SU-DHL-6 (cell line): Measurements from ENCODE around the gene IFT25.

ENCODE experiments used
- H2AFZ ChIP-seq: fragments of 200-600 bp; sonication (generic); 2 replicates; pipeline ENCODE4 v1.6.1; 2014; ENCODE audit warnings: low read depth, mild to moderate bottlenecking, moderate library complexity, mixed read lengths, antibody characterized with exemption, low read length; ENCODE audit not compliant: severe bottlenecking
- H3F3A ChIP-seq: fragments of 200-600 bp; shearing (Covaris generic); 2 replicates; pipeline ENCODE4 v1.6.0; 2016; ENCODE audit warnings: antibody characterized with exemption, mild to moderate bottlenecking; ENCODE audit not compliant: insufficient read depth
- H3K27ac ChIP-seq: fragments of 200-600 bp; sonication (generic); 2 replicates; pipeline ENCODE4 v1.5.1; 2016; ENCODE audit warnings: low read depth, mild to moderate bottlenecking, low read length, moderate library complexity, mixed read lengths
- H3K27me3 ChIP-seq: fragments of 200-600 bp; sonication (generic), shearing (Covaris generic); 2 replicates; pipeline ENCODE4 v1.6.0; 2014; ENCODE audit warnings: mild to moderate bottlenecking, low read length
- H3K36me3 ChIP-seq: fragments of 200-600 bp; sonication (generic); 2 replicates; pipeline ENCODE4 v1.6.1; 2014; ENCODE audit warnings: mild to moderate bottlenecking, low read length, mixed read lengths
- H3K4me2 ChIP-seq: fragments of 300-600, 200-600 bp; shearing (Covaris generic), sonication (generic); 2 replicates; pipeline ENCODE4 v1.6.0; 2014; ENCODE audit warnings: low read length, low read depth, mild to moderate bottlenecking; ENCODE audit not compliant: poor library complexity, severe bottlenecking
- H3K4me3 ChIP-seq: fragments of 200-600 bp; sonication (generic); 2 replicates; pipeline ENCODE4 v1.5.1; 2014; ENCODE audit warnings: antibody characterized with exemption, low read length, mild to moderate bottlenecking, mixed read lengths; ENCODE audit not compliant: insufficient read depth, poor library complexity, severe bottlenecking
- H3K79me2 ChIP-seq: fragments of 200-600 bp; sonication (generic); 2 replicates; pipeline ENCODE4 v1.6.1; 2014; ENCODE audit warnings: mild to moderate bottlenecking, low read length, moderate library complexity; ENCODE audit not compliant: insufficient read depth
- H3K9ac ChIP-seq: fragments of 200-600 bp; sonication (generic); 2 replicates; pipeline ENCODE4 v1.7.0; 2014; ENCODE audit warnings: mild to moderate bottlenecking, low read length
- H3K9me2 ChIP-seq: fragments of 200-600 bp; sonication (generic); replicated peaks from 2 replicates; pipeline ENCODE4 v1.6.1; 2014; ENCODE audit warnings: low read length; ENCODE audit not compliant: insufficient read depth
- H3K9me3 ChIP-seq: fragments of 200-600 bp; sonication (generic); 2 replicates; pipeline ENCODE4 v1.6.1; 2014; ENCODE audit warnings: low read length, mixed read lengths; ENCODE audit not compliant: insufficient read depth
- H4K20me1 ChIP-seq: fragments of 200-600 bp; sonication (generic); 2 replicates; pipeline ENCODE4 v1.6.1; 2014; ENCODE audit warnings: low read depth, mild to moderate bottlenecking, antibody characterized with exemption, low read length, moderate library complexity, mixed read lengths
- EZH2phosphoT487 ChIP-seq: fragments of 200-600 bp; sonication (generic), shearing (Covaris generic); conservative IDR thresholded peaks from 2 replicates; pipeline ENCODE4 v1.6.1; 2018; ENCODE audit warnings: mild to moderate bottlenecking, antibody characterized with exemption, low read length, moderate library complexity, mixed read lengths
- TF ChIP-seq, protein P1 (sequence below): fragments of 200-600 bp; sonication (generic); IDR thresholded peaks from one replicate; pipeline ENCODE4 v1.5.1; 2017; ENCODE audit warnings: antibody characterized with exemption, mild to moderate bottlenecking, low read length, moderate library complexity; ENCODE audit not compliant: insufficient read depth, poor library complexity, severe bottlenecking

IFT25 gene

DNA sequence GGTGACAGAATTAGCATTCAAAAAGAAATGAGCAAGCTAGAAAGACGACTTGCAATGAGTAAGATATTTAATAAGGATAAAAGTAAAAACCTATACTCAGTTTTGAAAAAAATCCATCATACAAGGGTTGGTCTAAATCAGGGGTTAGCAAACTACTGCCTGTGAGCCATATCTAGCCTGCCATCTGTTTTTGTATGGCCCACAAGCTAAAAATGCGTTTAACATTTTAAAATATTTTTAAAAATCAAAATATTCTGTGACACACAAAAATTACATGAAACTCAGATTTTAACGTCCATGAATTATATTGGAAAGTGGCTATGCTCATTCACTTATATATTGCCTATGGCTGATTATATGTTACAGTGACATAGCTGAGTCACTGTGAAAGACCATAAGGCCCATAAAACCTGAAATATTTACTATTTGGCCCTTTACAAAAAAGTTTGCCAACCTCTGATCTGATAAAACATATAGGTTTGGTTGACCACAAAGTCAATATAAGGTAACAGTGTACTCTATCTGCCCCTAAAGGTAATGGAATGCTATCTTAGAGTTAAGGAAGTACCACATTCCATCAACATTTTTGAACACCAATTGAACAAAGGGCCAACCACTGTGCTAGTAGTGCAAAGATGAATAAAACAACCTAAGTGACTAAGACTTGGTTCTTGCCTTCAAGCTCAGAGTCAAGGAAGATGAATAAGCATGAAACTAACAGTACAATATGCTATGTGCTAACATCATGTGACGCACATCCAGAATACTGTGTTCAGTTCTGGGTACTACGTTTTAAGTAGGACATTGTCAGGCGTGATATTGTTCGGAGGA is 3.2 kb downstream of the IFT25 start:
- Histone ChIP-seq H3K4me3 (no peak overlapping the region), H2AFZ (no peak overlapping the region), H3F3A (peaks cover 10% of the 10 kb centered on the region; the same call in 1 of the 2 replicates), H4K20me1 (no peaks in the 10 kb centered on the region), H3K27ac (no peak overlapping the region), H3K36me3 (peaks cover 18% of the 10 kb centered on the region), H3K27me3 (no peaks in the 10 kb centered on the region), H3K4me2 (no peak overlapping the region), H3K9ac (no peak overlapping the region), H3K9me3 (no peaks in the 10 kb centered on the region), H3K79me2 (peaks cover 41% of the 10 kb centered on the region), H3K9me2 (no peaks in the 10 kb centered on the region)
- TF ChIP-seq, protein P1, sequence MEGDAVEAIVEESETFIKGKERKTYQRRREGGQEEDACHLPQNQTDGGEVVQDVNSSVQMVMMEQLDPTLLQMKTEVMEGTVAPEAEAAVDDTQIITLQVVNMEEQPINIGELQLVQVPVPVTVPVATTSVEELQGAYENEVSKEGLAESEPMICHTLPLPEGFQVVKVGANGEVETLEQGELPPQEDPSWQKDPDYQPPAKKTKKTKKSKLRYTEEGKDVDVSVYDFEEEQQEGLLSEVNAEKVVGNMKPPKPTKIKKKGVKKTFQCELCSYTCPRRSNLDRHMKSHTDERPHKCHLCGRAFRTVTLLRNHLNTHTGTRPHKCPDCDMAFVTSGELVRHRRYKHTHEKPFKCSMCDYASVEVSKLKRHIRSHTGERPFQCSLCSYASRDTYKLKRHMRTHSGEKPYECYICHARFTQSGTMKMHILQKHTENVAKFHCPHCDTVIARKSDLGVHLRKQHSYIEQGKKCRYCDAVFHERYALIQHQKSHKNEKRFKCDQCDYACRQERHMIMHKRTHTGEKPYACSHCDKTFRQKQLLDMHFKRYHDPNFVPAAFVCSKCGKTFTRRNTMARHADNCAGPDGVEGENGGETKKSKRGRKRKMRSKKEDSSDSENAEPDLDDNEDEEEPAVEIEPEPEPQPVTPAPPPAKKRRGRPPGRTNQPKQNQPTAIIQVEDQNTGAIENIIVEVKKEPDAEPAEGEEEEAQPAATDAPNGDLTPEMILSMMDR, result no peak
- TF ChIP-seq EZH2phosphoT487, result no peak

DNA sequence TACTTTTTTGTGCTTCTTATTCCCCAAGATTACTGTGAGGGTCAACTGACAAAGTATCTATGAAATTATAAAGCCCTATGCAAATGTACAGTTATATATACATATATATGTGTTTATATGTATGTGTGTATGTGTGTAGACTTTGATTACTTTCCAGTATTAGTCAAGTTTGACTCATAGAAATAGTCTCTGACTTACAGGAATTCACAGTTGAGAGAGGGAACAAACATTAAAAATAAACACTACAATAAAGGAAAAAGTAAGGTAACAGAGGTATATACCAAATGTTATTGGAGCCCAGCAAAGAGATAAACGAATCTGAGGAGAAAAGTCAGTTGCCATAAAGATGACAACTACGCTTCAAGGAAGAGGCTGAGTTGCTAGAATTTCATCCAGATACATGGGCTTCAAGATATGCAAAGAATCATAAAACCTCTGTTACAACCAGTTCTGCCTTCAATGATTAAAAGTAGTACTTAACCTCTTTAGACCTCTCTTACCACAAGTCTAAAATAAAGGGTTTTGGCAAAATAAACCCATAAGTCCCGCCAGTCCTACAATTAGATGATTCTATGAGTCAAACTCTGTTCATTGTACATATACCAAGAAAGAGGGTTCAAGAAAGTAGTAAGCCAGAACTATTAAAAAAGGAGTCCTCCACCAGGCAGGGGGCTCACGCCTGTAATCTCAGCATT is 7.2 kb downstream of the IFT25 start:
- no peak overlapping the region for H3K9ac ChIP-seq
- no peak overlapping the region for H3K4me3 ChIP-seq
- H3K27me3 ChIP-seq, result no peaks in the 10 kb centered on the region
- H3K27ac ChIP-seq, result no peak overlapping the region
- H3K9me2 ChIP-seq, result no peaks in the 10 kb centered on the region
- no peaks in the 10 kb centered on the region for H4K20me1 ChIP-seq
- peaks cover 28% of the 10 kb centered on the region for H3K79me2 ChIP-seq
- peaks cover 41% of the 10 kb centered on the region for H3K36me3 ChIP-seq
- TF ChIP-seq, protein P1, result no peak
- TF ChIP-seq EZH2phosphoT487, result no peak
- H3K9me3 ChIP-seq, result peaks cover 15% of the 10 kb centered on the region; the same call in 1 of the 2 replicates
- no peak overlapping the region for H3K4me2 ChIP-seq
- no peaks in the 10 kb centered on the region; the same call in 1 of the 2 replicates for H3F3A ChIP-seq
- no peak overlapping the region for H2AFZ ChIP-seq

DNA sequence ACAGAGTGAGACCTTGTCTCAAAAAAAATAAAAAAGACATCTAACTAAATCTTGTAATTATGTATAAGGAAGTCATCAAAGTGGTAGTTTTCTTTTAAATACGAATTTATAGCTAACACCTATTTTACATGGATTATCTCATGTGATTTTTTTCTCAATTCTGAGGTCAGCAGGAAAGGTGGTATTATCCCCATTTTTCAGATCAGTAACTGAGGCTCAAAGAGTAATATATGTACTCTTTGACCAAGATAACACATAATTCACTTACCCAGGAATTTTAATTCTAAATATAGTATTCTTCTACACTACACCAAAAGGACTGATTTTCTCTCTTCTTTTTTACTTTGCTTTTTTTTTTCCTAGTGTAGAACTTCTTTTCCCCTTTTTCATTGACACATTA is 9.1 kb downstream of the IFT25 start:
- Histone ChIP-seq H3F3A (no peaks in the 10 kb centered on the region; the same call in 1 of the 2 replicates), H4K20me1 (no peaks in the 10 kb centered on the region), H2AFZ (no peak overlapping the region), H3K36me3 (peaks cover 41% of the 10 kb centered on the region), H3K27me3 (no peaks in the 10 kb centered on the region), H3K27ac (no peak overlapping the region), H3K9ac (no peak overlapping the region), H3K4me2 (no peak overlapping the region), H3K9me3 (peaks cover 15% of the 10 kb centered on the region; the same call in 1 of the 2 replicates), H3K79me2 (peaks cover 15% of the 10 kb centered on the region; the same call in 1 of the 2 replicates), H3K9me2 (no peaks in the 10 kb centered on the region), H3K4me3 (no peak overlapping the region)
- TF ChIP-seq, protein P1, result no peak
- TF ChIP-seq EZH2phosphoT487, result no peak
